Fibroblast of villous mesenchyme (primary cell): ENCODE results near the gene HOXB3. TPM values are rescaled to one million over a fixed set of nuclear protein-coding genes. Genes with fewer than 3 reads are reported as not detected.

Experiments used
- DNase-seq: peaks from one replicate; pipeline ENCODE4 v3.0.0-alpha.2; 2010; ENCODE audit warnings: low read depth
- H3K4me3 ChIP-seq: 2 replicates; pipeline ENCODE4 v1.5.1; 2011; ENCODE audit warnings: low read depth, mild to moderate bottlenecking, low read length
- CTCF ChIP-seq: IDR thresholded peaks from 2 replicates; pipeline ENCODE4 v1.5.1; 2012; ENCODE audit warnings: low read depth, mild to moderate bottlenecking, low read length; ENCODE audit not compliant: insufficient read depth
- total RNA-seq: library from RNA; depleted of rRNA; stranded (reverse); fragments of >200 nt; gene quantifications from 2 replicates; pipeline ENCODE4 v1.2.3, GENCODE V29; 2012

The HOXB3 gene
- total RNA-seq, 1 donor: 4.3 TPM

DNA sequence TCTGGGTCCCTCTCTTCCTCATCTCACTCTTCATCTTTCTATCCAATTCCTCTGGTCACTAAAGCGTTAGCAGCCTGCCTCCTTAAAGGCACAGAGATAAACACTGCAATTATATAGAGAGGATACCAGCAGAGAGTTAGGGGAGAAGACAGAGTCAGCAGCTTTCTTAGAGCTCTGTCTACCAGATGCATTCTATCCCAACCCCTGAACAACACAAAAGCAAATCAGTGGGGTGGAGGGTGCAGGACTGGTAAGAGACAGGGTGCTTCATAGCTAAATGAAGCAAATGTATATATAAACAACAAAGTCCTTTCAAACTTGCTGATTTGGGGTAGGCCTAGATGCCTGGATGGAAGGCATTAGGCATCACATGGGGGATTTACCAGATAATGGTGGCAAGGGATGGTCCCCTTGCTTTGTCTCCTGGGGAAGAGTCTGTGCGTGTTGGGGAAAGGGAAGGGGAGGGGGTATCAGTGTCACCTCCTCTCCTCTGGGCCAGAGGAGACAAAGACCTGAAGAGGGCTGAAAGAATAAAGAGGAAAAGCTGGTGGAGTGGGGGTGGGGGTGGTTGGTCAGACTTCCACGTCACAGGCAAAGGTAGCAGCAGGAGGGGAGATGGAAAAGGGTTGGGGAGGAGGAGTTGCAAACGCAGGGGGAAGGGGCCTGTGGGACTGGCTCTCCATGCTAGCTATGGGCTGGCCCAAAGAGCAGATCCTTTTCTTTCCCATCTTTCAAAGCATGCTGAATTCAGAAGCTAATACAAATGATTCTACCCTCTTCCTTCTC lies 23.9 kb downstream of the HOXB3 start:
- no peak overlapping the region for H3K4me3 ChIP-seq
- DNase-seq: no peak
- no peak for TF ChIP-seq CTCF

GRCh38 chr17:48565022-48565554 lies 25.0 kb downstream of the HOXB3 start:
- H3K4me3 ChIP-seq: no peak overlapping the region
- TF ChIP-seq CTCF: no peak
- no peak for DNase-seq

DNA sequence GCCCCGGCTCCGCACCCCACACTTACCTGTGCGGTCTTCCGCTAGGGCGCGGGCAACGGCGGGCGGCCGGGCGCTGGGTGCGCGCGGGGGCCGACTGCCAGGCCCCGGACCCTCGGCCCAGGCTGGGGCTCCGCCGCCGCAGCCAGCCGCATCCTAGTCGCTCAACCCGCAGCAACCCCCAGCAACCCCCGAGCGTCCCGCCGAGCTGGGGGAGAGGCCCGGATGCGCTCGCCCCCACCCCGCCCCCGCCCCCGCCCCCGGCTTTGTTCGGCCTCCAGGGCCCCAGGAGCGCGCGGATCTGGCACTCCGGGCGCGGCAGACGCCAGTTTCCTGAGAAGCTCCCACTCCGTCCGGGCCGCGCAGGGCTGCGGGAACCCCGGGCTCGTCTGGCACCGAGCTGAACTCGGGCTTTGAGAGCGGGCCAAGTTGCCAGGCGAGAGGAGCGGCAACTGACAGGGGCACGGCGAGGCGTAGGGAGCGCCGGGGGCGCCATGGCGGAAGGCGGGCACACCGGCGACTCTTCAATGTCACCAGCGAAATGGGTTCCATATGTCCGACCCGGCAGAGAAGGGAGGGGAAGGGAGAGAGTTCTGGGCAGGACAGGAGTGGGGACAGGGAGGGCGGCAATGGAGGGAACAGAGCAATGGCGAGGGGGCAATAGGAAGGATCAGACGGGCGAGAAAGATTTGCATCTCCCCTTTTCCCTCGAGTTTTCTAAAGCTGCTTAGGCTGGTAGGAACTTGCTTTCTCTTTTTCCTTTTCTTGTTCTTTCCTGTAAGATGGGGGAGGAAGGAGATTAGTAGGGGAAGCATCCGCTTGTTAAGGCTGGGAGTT lies 25.6 kb downstream of the HOXB3 start:
- H3K4me3 ChIP-seq: peak overlapping the region; percentile 40
- no peak for TF ChIP-seq CTCF
- no peak for DNase-seq

- TF ChIP-seq CTCF: no peak
- H3K4me3 ChIP-seq: no peak overlapping the region
These were observed 26.2 kb downstream of the HOXB3 start for GRCh38 chr17:48563867-48564187.

GRCh38 chr17:48563385-48563838 lies 26.6 kb downstream of the HOXB3 start:
- no peak for DNase-seq
- no peak overlapping the region for H3K4me3 ChIP-seq
- TF ChIP-seq CTCF: no peak

More at GRCh38 chr17:48563867-48564187, 26.2 kb downstream of the HOXB3 start:
- no peak for DNase-seq

- H3K4me3 ChIP-seq: no peak overlapping the region
- no peak for TF ChIP-seq CTCF
- no peak for DNase-seq
These were observed 27.1 kb downstream of the HOXB3 start for GRCh38 chr17:48562934-48563333.
